Parathyroid adenoma (tissue), 2 donors: ENCODE data around the gene TAGAP.
"Not testable (repeated sequence)": the region's sequence is repeated elsewhere in the genome, so short reads cannot be mapped to it uniquely, and the experiment has no call there.

Experiments
- H2AFZ ChIP-seq: fragments of 300-600 bp; sonication (generic); one replicate; pipeline ENCODE4 v1.7.0; 2017; ENCODE audit warnings: antibody characterized with exemption, mild to moderate bottlenecking
- H3K27ac ChIP-seq: fragments of 300-600 bp; sonication (generic); one replicate; pipeline ENCODE4 v1.7.0; 2017
- H3K27me3 ChIP-seq: fragments of 300-600 bp; sonication (generic); one replicate; pipeline ENCODE4 v1.7.0; 2017; ENCODE audit warnings: low read length; ENCODE audit not compliant: control insufficient read depth, insufficient read depth
- H3K36me3 ChIP-seq: fragments of 300-600 bp; sonication (generic); one replicate; pipeline ENCODE4 v1.7.0; 2017; ENCODE audit warnings: low read length; ENCODE audit not compliant: control insufficient read depth, insufficient read depth
- H3K4me1 ChIP-seq: fragments of 300-600 bp; sonication (generic); one replicate; pipeline ENCODE4 v1.7.0; 2017; ENCODE audit warnings: control low read depth
- H3K4me2 ChIP-seq: fragments of 300-600 bp; sonication (generic); one replicate; pipeline ENCODE4 v1.7.0; 2017; ENCODE audit warnings: low read length
- H3K4me3 ChIP-seq: fragments of 300-600 bp; sonication (generic); one replicate; pipeline ENCODE4 v1.7.0; 2017; ENCODE audit warnings: low read depth, low read length
- H3K79me2 ChIP-seq: fragments of 300-600 bp; sonication (generic); one replicate; pipeline ENCODE4 v1.7.0; 2017; ENCODE audit warnings: control low read depth
- H3K9ac ChIP-seq: fragments of 300-600 bp; sonication (generic); one replicate; pipeline ENCODE4 v1.7.0; 2017; ENCODE audit warnings: mild to moderate bottlenecking
- H3K9me3 ChIP-seq: fragments of 300-600 bp; sonication (generic); one replicate; pipeline ENCODE4 v1.7.0; 2017; ENCODE audit warnings: low read length; ENCODE audit not compliant: control insufficient read depth
- TF ChIP-seq, protein P1 (sequence below): fragments of 300-600 bp; sonication (generic); IDR thresholded peaks from one replicate; pipeline ENCODE4 v1.7.0; 2017; ENCODE audit warnings: antibody characterized with exemption, mild to moderate bottlenecking
- donor health status: primary hyperparathyroidism.

Gene TAGAP

DNA sequence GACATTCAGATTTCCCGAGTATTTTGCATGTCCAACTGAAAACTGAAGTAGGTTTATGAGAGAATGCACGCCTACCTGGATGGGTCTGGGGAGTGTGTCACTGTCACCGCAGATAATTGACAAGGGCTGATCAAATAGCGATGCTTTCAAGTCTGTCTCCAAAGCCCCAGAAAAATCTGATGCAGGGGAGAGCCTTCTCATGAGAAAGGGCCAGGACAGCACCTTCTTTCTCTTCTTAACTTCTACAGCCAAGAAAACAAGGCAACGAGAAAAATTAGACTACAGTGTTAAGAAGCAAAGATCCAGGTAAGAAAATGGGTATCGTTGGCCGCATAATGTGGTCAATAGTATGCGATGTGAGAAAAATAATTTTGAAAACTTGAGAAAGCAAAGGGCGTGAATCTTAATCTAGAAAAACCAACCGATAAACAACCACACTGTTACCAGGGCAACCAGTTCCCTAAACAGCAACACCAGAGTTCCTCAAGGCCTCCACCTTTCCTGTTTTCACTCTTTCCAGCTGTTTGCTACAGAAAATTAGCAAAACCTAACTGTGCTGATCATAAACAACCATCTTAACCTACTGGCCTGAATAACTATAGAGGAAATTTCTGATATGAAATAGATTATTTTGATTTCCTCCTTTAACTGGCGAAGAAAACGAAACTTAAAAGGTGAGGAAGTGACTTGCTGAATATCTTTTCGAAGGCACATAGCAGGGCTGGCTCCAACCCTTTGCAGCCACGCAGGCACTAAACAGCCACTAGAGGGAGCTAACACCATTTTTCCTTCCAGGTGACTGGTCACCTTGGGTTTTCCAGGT is 2.6 kb downstream of the TAGAP start:
- H3K4me1 ChIP-seq, result no peaks in the 10 kb centered on the region
- no peaks in the 10 kb centered on the region for H3K79me2 ChIP-seq
- TF ChIP-seq, protein P1, sequence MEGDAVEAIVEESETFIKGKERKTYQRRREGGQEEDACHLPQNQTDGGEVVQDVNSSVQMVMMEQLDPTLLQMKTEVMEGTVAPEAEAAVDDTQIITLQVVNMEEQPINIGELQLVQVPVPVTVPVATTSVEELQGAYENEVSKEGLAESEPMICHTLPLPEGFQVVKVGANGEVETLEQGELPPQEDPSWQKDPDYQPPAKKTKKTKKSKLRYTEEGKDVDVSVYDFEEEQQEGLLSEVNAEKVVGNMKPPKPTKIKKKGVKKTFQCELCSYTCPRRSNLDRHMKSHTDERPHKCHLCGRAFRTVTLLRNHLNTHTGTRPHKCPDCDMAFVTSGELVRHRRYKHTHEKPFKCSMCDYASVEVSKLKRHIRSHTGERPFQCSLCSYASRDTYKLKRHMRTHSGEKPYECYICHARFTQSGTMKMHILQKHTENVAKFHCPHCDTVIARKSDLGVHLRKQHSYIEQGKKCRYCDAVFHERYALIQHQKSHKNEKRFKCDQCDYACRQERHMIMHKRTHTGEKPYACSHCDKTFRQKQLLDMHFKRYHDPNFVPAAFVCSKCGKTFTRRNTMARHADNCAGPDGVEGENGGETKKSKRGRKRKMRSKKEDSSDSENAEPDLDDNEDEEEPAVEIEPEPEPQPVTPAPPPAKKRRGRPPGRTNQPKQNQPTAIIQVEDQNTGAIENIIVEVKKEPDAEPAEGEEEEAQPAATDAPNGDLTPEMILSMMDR, result peak; percentile 96
- H3K4me2 ChIP-seq, result peak overlapping the region; percentile 36
- no peaks in the 10 kb centered on the region for H3K9me3 ChIP-seq
- no peak overlapping the region for H3K9ac ChIP-seq
- no peaks in the 10 kb centered on the region for H3K27me3 ChIP-seq
- peak overlapping the region; percentile 52 for H2AFZ ChIP-seq
- H3K27ac ChIP-seq, result no peak overlapping the region
- no peaks in the 10 kb centered on the region for H3K36me3 ChIP-seq
- peak overlapping the region; percentile 6 for H3K4me3 ChIP-seq

DNA sequence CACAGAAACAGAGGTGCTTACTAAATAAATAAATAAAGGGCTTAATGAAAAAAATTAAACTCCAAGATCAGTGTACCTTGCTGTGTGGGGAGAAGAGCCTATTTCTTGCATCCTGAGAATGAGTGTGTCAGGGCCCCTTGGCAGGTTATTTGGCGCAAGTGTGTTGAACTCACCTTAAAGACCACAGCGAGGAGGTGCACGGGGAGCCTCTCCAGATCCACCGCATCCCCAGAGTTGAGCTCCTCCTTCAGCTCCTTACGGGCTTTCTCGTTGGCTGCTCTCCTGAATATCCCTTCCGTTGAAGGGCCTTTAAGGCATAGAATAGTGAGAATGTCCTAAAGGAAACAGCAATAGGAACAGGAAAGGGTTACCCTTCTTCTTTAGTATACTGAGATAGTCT is 3.6 kb downstream of the TAGAP start:
- H3K27me3 ChIP-seq, result no peaks in the 10 kb centered on the region
- no peaks in the 10 kb centered on the region for H3K9me3 ChIP-seq
- no peak overlapping the region for H2AFZ ChIP-seq
- H3K9ac ChIP-seq, result no peak overlapping the region
- TF ChIP-seq, protein P1, result no peak
- no peaks in the 10 kb centered on the region for H3K36me3 ChIP-seq
- no peak overlapping the region for H3K27ac ChIP-seq
- H3K4me2 ChIP-seq, result no peak overlapping the region
- H3K4me3 ChIP-seq, result no peak overlapping the region
- H3K79me2 ChIP-seq, result no peaks in the 10 kb centered on the region
- H3K4me1 ChIP-seq, result no peaks in the 10 kb centered on the region

DNA sequence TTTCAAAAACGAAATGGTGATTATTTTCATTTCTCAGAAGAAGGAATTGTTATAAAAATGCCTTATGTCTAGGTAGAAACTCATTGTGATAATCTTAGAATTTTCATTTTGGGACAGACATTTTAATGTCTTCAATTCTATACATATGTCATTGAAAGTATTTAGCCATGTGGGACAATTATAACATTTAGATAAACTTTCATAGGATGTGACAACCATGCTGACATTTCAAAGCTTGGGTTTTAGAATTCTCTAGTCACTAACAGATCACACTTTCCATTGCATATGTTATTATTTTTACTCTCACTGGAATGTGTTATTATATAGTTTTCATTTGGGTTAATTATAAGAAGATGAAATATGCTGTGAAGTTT is 4.9 kb downstream of the TAGAP start:
- Histone ChIP-seq H3K36me3 (no peaks in the 10 kb centered on the region), H3K4me2 (no peak overlapping the region), H3K79me2 (no peaks in the 10 kb centered on the region), H3K4me1 (no peaks in the 10 kb centered on the region), H3K9ac (no peak overlapping the region), H3K27me3 (no peaks in the 10 kb centered on the region), H3K9me3 (no peaks in the 10 kb centered on the region), H2AFZ (no peak overlapping the region), H3K4me3 (no peak overlapping the region), H3K27ac (no peak overlapping the region)
- TF ChIP-seq, protein P1, result no peak

DNA sequence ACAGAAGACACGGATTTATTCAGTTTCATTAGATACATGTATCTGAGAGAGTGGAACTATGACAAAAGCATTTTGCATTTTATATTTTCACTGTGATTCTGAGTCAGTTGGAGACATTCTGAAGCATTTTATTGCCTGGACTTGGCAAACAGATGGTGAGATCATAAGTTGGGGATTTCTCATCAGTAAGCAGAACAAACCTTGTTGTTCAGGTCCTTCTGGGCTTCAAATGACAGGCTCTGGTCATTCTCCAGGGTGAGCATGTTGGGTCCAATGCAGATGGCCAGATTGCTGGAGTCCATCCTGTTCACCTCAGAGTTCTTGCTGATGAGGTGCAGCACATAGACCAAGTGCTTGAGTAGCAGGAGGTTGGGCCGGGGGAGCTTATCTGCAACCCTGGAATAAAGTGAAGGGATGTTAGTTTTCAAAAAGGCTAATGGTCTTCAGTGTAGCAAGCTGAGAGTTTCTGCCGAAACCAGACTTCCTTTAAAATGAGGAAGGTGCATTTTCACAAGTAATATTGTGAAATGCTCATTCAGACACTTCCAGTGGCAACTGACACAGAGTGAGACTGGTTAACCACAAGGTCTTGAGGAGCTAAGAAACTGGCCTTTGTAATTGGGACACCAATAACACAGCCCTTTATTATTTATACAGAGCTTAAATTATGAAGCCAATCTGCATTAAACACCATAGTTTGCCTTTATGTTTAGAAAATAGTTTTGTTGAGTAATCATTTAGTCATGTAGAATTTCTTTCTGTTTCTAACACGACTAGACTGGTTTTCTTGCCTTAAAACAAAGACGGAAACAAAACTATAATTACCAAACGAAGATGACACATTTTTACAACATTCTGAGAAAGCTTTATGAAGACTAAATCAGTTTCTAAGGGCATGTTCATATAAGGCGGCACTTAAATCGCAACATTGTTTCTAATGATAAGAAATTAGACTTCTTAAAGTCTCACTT is 5.6 kb downstream of the TAGAP start:
- H3K36me3 ChIP-seq, result no peaks in the 10 kb centered on the region
- no peak overlapping the region for H3K9ac ChIP-seq
- no peak overlapping the region for H3K4me2 ChIP-seq
- H3K4me3 ChIP-seq, result no peak overlapping the region
- no peak overlapping the region for H2AFZ ChIP-seq
- no peaks in the 10 kb centered on the region for H3K4me1 ChIP-seq
- no peaks in the 10 kb centered on the region for H3K27me3 ChIP-seq
- H3K27ac ChIP-seq, result no peak overlapping the region
- H3K9me3 ChIP-seq, result no peaks in the 10 kb centered on the region
- TF ChIP-seq, protein P1, result no peak
- H3K79me2 ChIP-seq, result no peaks in the 10 kb centered on the region

DNA sequence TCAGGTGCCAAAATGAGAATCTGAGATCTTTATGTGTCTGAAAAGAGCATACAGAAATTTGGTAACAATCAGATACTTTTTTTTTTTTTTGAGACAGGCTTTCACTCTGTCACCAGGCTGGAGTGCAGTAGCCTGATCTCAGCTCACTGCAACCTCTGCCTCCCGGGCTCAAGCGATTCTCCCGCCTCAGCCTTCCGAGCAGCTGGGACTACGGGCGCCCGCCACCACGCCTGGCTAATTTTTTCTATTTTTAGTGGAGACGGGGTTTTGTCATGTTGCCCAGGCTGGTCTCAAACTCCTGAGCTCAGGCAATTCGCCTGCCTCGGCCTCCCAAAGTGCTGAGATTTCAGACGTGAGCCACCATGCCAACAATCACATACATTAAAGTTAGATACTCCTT is 6.5 kb downstream of the TAGAP start:
- H3K9ac ChIP-seq, H3K4me1 ChIP-seq, H3K4me3 ChIP-seq, H3K9me3 ChIP-seq, H3K27me3 ChIP-seq, H2AFZ ChIP-seq, H3K4me2 ChIP-seq, H3K79me2 ChIP-seq, H3K36me3 ChIP-seq, H3K27ac ChIP-seq: not testable (repeated sequence)
